GM19372 (cell line): ENCODE data around the gene RAB11A.

Source experiments
- ATAC-seq: cut with Tn5 transposase; IDR thresholded peaks from one replicate; pipeline ENCODE4 v1.9.1; 2021; ENCODE audit warnings: mild to moderate bottlenecking, low read depth, moderate library complexity; ENCODE audit not compliant: unreplicated experiment

Gene RAB11A

GRCh38 chr15:65935391-65935790 is 66.1 kb downstream of the RAB11A start:
- no peak for ATAC-seq

GRCh38 chr15:65936282-65936681 is 67.0 kb downstream of the RAB11A start:
- ATAC-seq, result no peak

- ATAC-seq, result no peak
Observed at GRCh38 chr15:65937054-65937453, 67.8 kb downstream of the RAB11A start.

GRCh38 chr15:65937476-65937875 is 68.2 kb downstream of the RAB11A start:
- no peak for ATAC-seq

- no peak for ATAC-seq
Observed at GRCh38 chr15:65938604-65939003, 69.3 kb downstream of the RAB11A start.

GRCh38 chr15:65939901-65940617 is 70.8 kb downstream of the RAB11A start:
- no peak for ATAC-seq

- no peak for ATAC-seq
Observed at GRCh38 chr15:65940618-65940909, 71.3 kb downstream of the RAB11A start.
